ENCODE results near the gene IL32. TPM values are rescaled to one million over a fixed set of nuclear protein-coding genes. Genes with fewer than 3 reads are reported as not detected.

Gene IL32
- total and polyA plus RNA-seq, 12 donors = 23.4 to 204 (median 47.0) TPM

GRCh38 chr16:3101841-3102470 is 36.5 kb downstream of the IL32 start:
- Histone ChIP-seq H3K4me1 (peaks cover 7 to 64% (median 47%) of the 10 kb centered on the region in 9 donors), H3K4me3 (peak overlapping the region in 6 of 10 donors; percentile 1 to 32 (median 13)), H3K36me3 (no peaks in the 10 kb centered on the region), H3K27me3 (peaks cover 0 to 4% (median 0%) of the 10 kb centered on the region in 7 donors), H3K27ac (peak overlapping the region; percentile 63 to 90 (median 84)), H3K9me3 (no peaks in the 10 kb centered on the region)
- ATAC-seq (peak in 7 of 8 donors; percentile 3 to 75 (median 61)), DNase-seq (peak in 1 of 2 donors; percentile 77)
- WGBS, 2 donors = 39 to 44% methylated on average over 27 of the region's 27 CpGs
- intact Hi-C loops (cut with DNase I) = loop anchor here in 2 of 10 donors (5.0 to 10.0 kb wide), 3 partner anchors 35 to 63 kb away; partner anchors contain the start of gene IL32 (in 1 of the 2)
- TF ChIP-seq CTCF (IDR thresholded peaks at IDR 0.05) = no peak

- peak overlapping the region; percentile 63 to 97 (median 86) for H3K27ac ChIP-seq
- H3K27me3 ChIP-seq = no peaks in the 10 kb centered on the region
- H3K36me3 ChIP-seq = no peaks in the 10 kb centered on the region
- intact Hi-C loops (cut with DNase I) = loop anchor here in 3 of 10 donors (2.0 to 10.0 kb wide), 3 partner anchors 18 to 58 kb away; no protein-coding TSS in a partner anchor
- H3K4me3 ChIP-seq = peak overlapping the region; percentile 40 to 79 (median 66)
- no peaks in the 10 kb centered on the region for H3K9me3 ChIP-seq
- peaks cover 6 to 38% (median 32%) of the 10 kb centered on the region in 9 donors for H3K4me1 ChIP-seq
- DNase-seq (peak; percentile 89 to 90), ATAC-seq (peak; percentile 91 to 97 (median 94))
- WGBS, 2 donors = 1% methylated on average over 69 to 74 of the region's 74 CpGs
- TF ChIP-seq CTCF (IDR thresholded peaks at IDR 0.05) = peak in 1 of 9 donors; percentile 6
These were observed 40.9 kb downstream of the IL32 start for GRCh38 chr16:3106205-3106928.

- Histone ChIP-seq H3K4me1 (peaks cover 12 to 42% (median 31%) of the 10 kb centered on the region in 9 donors), H3K9me3 (no peaks in the 10 kb centered on the region), H3K36me3 (peaks cover 0 to 33% (median 4%) of the 10 kb centered on the region in 9 donors), H3K4me3 (peak within 1 kb of the TSS; percentile 64 to 97 (median 84)), H3K27me3 (no peaks in the 10 kb centered on the region), H3K27ac (peak within 1 kb of the TSS; percentile 18 to 93 (median 81))
- no peak for TF ChIP-seq CTCF (IDR thresholded peaks at IDR 0.05)
- 10% methylated on average over 23 of the region's 23 CpGs for WGBS, 2 donors
- ATAC-seq (peak; percentile 87 to 96 (median 94)), DNase-seq (peak; percentile 79 to 80)
- intact Hi-C loops (cut with DNase I) = loop anchor here in 2 of 10 donors (5.0 to 10.0 kb wide), 2 partner anchors 55 to 57 kb away; no protein-coding TSS in a partner anchor
These were observed 46.8 kb downstream of the IL32 start, which contains the start of gene ZNF205 for GRCh38 chr16:3112058-3112880. ZNF205 (plus strand) TSS chr16:3112586; CDS start chr16:3113431, 845 bp downstream.

Data from heart right ventricle (tissue), 16 donors.